Liver (tissue), 9 donors: ENCODE data around the gene ERN1. TPM values are rescaled to one million over a fixed set of nuclear protein-coding genes. Genes with fewer than 3 reads are reported as not detected.
A peak's percentile ranks its signal among the peaks of the same experiment; 100 is the strongest.

Experiments used
- DNase-seq: peaks from one replicate; pipeline ENCODE4 v3.0.0-alpha.2; 2017; ENCODE audit warnings: low spot score
- H3K27ac ChIP-seq, 2 donors: one replicate each; pipeline ENCODE4 v1.7.0; 2013; ENCODE audit warnings: inconsistent platforms in 2 of 2, low read length in 2 of 2, control low read depth in 1 of 2, low read depth in 1 of 2, mild to moderate bottlenecking in 1 of 2
- H3K27me3 ChIP-seq, 4 donors: one replicate each; pipeline versions ENCODE4 v1.6.1 to v1.7.0; 2013; ENCODE audit warnings: low read length in 3 of 4, inconsistent platforms in 1 of 4, mild to moderate bottlenecking in 1 of 4, moderate library complexity in 1 of 4; ENCODE audit not compliant: control insufficient read depth in 4 of 4, insufficient read depth in 4 of 4
- H3K36me3 ChIP-seq, 4 donors: one replicate each; pipeline versions ENCODE4 v1.6.1 to v1.7.0; 2013; ENCODE audit warnings: low read length in 3 of 4, mild to moderate bottlenecking in 3 of 4, low read depth in 1 of 4, moderate library complexity in 1 of 4; ENCODE audit not compliant: control insufficient read depth in 4 of 4, insufficient read depth in 3 of 4
- H3K4me1 ChIP-seq, 4 donors: one replicate each; pipeline versions ENCODE4 v1.6.1 to v1.7.0; 2013; ENCODE audit warnings: low read length in 3 of 4, mild to moderate bottlenecking in 3 of 4, moderate library complexity in 1 of 4; ENCODE audit not compliant: control insufficient read depth in 4 of 4, insufficient read depth in 4 of 4
- H3K4me3 ChIP-seq, 3 donors: one replicate each; pipeline versions ENCODE4 v1.6.1 to v1.7.0; 2013; ENCODE audit warnings: low read length in 3 of 3, control low read depth in 1 of 3, low read depth in 1 of 3, mild to moderate bottlenecking in 1 of 3
- H3K9ac ChIP-seq, 2 donors: one replicate each; pipeline ENCODE4 v1.7.0; 2013; ENCODE audit warnings: low read length in 2 of 2, mild to moderate bottlenecking in 2 of 2, moderate library complexity in 2 of 2, control low read depth in 1 of 2, low read depth in 1 of 2
- H3K9me3 ChIP-seq, 4 donors: one replicate each; pipeline versions ENCODE4 v1.6.1 to v1.7.0; 2013; ENCODE audit warnings: low read length in 3 of 4; ENCODE audit not compliant: control insufficient read depth in 4 of 4
- EGR1 ChIP-seq, 2 donors: IDR thresholded peaks; 2 replicates each; pipeline ENCODE4 v1.6.1; 2016 to 2018; ENCODE audit warnings: antibody characterized with exemption in 2 of 2, low read depth in 2 of 2
- FOXA1 ChIP-seq: IDR thresholded peaks from 2 replicates; pipeline ENCODE4 v1.6.1; 2016; ENCODE audit warnings: antibody characterized with exemption
- FOXA2 ChIP-seq: IDR thresholded peaks from 2 replicates; pipeline ENCODE4 v1.6.1; 2016; ENCODE audit warnings: antibody characterized with exemption
- GABPA ChIP-seq, 2 donors: IDR thresholded peaks in 1 of 2; conservative IDR thresholded peaks in 1 of 2; 2 replicates each; pipeline ENCODE4 v1.6.1; 2016; ENCODE audit warnings: antibody characterized with exemption in 2 of 2, mild to moderate bottlenecking in 1 of 2, moderate library complexity in 1 of 2
- HNF4A ChIP-seq, 2 donors: conservative IDR thresholded peaks; 2 replicates each; pipeline ENCODE4 v1.6.1; 2016; ENCODE audit warnings: antibody characterized with exemption in 2 of 2, mild to moderate bottlenecking in 2 of 2
- HNF4G ChIP-seq: IDR thresholded peaks from 2 replicates; pipeline ENCODE4 v1.6.1; 2016; ENCODE audit warnings: antibody characterized with exemption
- JUND ChIP-seq, 2 donors: IDR thresholded peaks; 2 replicates each; pipeline ENCODE4 v1.6.1; 2016; ENCODE audit warnings: antibody characterized with exemption in 2 of 2
- NR2F2 ChIP-seq: IDR thresholded peaks from 2 replicates; pipeline ENCODE4 v1.6.1; 2016; ENCODE audit warnings: antibody characterized with exemption
- RAD21 ChIP-seq, 2 donors: IDR thresholded peaks; 2 replicates each; pipeline ENCODE4 v1.6.1; 2016; ENCODE audit warnings: antibody characterized with exemption in 2 of 2, mild to moderate bottlenecking in 2 of 2
- RXRA ChIP-seq, 2 donors: IDR thresholded peaks; 2 replicates each; pipeline ENCODE4 v1.6.1; 2017 to 2018; ENCODE audit warnings: antibody characterized with exemption in 2 of 2, mild to moderate bottlenecking in 1 of 2
- SP1 ChIP-seq: IDR thresholded peaks from 2 replicates; pipeline ENCODE4 v1.6.1; 2018; ENCODE audit warnings: antibody characterized with exemption, mild to moderate bottlenecking
- TAF1 ChIP-seq: conservative IDR thresholded peaks from 2 replicates; pipeline ENCODE4 v1.6.1; 2016; ENCODE audit warnings: antibody characterized with exemption, mild to moderate bottlenecking
- YY1 ChIP-seq: IDR thresholded peaks from 2 replicates; pipeline ENCODE4 v1.6.1; 2016; ENCODE audit warnings: antibody characterized with exemption, mild to moderate bottlenecking
- WGBS: extraction: QIAGEN DNeasy Blood & Tissue Kit; methylation state at CpG from one replicate; pipeline ENCODE4 v1.1.7; 2013; 5-methylcytosine and 5-hydroxymethylcytosine counted together
- polyA plus RNA-seq, 2 donors: library from polyadenylated mRNA; stranded (reverse) in 1 of 2; unstranded in 1 of 2; fragments of 200-250 nt in 1 of 2; fragments of >200 nt in 1 of 2; fragmentation: Nextera tagmentation in 1 of 2; extraction: Ambion mirVana in 1 of 2; gene quantifications; one replicate each; pipeline versions ENCODE4 v1.2.1 to v1.2.3, GENCODE V29; 2013 to 2015
- total RNA-seq, 2 donors: library from RNA; depleted of rRNA; stranded (reverse); fragments of >200 nt; gene quantifications; one replicate each; pipeline ENCODE4 v1.2.3, GENCODE V29; 2014
- TF ChIP-seq, protein P1 (sequence below): IDR thresholded peaks from 2 replicates; pipeline ENCODE4 v1.6.1; 2016; ENCODE audit warnings: antibody characterized with exemption
- TF ChIP-seq, protein P2 (sequence below): IDR thresholded peaks from 2 replicates; pipeline ENCODE4 v1.6.1; 2016; ENCODE audit warnings: antibody characterized with exemption, mild to moderate bottlenecking
- TF ChIP-seq, protein P3 (sequence below): IDR thresholded peaks from 2 replicates; pipeline ENCODE4 v1.6.1; 2016; ENCODE audit warnings: antibody characterized with exemption
- TF ChIP-seq, protein P4 (sequence below): fragments of 150-350 bp; IDR thresholded peaks from 2 replicates; pipeline ENCODE4 v1.5.1; 2017; ENCODE audit warnings: improper control_type of control experiment, low read depth, low read length; ENCODE audit not compliant: missing input control
- TF ChIP-seq, protein P5 (sequence below): IDR thresholded peaks from 2 replicates; pipeline ENCODE4 v1.6.1; 2016; ENCODE audit warnings: antibody characterized with exemption
- donor health status: healthy.
- donor health status: healthy.
- donor health status: healthy.
- donor health status: healthy.
- donor health status: healthy.

The ERN1 gene
- total and polyA plus RNA-seq, 4 donors, result 6.3 to 35.1 (median 14.9) TPM

DNA sequence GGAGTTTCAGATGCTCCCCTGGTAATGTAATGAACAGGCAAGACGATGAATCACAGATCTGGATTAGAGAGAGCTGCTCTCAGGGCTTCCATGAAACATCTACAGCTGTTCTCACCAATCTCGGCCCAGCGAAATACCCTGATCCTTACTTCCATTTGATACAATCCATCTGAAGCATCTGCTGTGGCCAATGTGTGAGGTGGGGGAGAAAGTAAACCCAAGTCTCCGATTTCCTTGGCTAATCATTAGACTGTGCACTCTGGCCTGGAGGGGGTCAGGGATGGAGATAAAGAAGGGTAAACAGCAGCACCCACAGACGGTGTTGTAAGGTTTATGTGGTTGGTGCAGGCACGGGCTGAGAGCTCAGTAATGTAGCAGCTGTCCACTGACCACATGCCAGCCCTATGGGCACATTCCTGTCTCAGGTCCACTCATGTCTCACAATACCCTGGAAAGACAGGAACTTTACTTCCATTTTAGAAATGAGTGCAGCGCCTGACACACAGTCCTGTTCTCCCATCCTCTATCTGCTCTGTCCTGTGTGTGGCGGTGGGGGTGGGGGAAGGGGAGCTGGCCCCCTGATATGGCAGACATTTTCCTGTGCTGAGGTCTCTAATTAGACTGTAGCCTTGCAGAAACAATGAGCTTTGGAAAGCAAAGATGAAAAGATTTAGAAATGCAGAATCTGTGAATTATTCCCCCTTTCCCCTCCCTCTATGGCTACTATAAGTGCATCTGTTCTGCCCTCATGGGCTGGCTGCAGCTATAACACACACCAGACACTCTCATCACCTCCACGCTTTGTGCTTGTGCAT is 48.3 kb upstream of the ERN1 start:
- Histone ChIP-seq H3K27me3 (no peaks in the 10 kb centered on the region), H3K4me1 (peaks cover 13 to 69% (median 51%) of the 10 kb centered on the region in 4 donors), H3K4me3 (no peak overlapping the region), H3K9ac (no peak overlapping the region), H3K9me3 (no peaks in the 10 kb centered on the region), H3K36me3 (peaks cover 0 to 4% (median 0%) of the 10 kb centered on the region in 4 donors), H3K27ac (peak overlapping the region; percentile 38 to 62)
- 47% methylated on average over 9 of the region's 9 CpGs for WGBS
- DNase-seq, result no peak
- peak in 1 of 2 donors; percentile 52 for TF ChIP-seq EGR1 (IDR thresholded peaks at IDR 0.05; ENCODE audit: low read depth in 2 of 2)
- peak; percentile 96 to 97 for TF ChIP-seq RXRA (IDR thresholded peaks at IDR 0.05)
- TF ChIP-seq TAF1, result no peak
- TF ChIP-seq, protein P1, sequence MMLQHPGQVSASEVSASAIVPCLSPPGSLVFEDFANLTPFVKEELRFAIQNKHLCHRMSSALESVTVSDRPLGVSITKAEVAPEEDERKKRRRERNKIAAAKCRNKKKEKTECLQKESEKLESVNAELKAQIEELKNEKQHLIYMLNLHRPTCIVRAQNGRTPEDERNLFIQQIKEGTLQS, result no peak
- peak; percentile 91 for TF ChIP-seq SP1
- peak; percentile 95 for TF ChIP-seq FOXA1
- TF ChIP-seq, protein P2, sequence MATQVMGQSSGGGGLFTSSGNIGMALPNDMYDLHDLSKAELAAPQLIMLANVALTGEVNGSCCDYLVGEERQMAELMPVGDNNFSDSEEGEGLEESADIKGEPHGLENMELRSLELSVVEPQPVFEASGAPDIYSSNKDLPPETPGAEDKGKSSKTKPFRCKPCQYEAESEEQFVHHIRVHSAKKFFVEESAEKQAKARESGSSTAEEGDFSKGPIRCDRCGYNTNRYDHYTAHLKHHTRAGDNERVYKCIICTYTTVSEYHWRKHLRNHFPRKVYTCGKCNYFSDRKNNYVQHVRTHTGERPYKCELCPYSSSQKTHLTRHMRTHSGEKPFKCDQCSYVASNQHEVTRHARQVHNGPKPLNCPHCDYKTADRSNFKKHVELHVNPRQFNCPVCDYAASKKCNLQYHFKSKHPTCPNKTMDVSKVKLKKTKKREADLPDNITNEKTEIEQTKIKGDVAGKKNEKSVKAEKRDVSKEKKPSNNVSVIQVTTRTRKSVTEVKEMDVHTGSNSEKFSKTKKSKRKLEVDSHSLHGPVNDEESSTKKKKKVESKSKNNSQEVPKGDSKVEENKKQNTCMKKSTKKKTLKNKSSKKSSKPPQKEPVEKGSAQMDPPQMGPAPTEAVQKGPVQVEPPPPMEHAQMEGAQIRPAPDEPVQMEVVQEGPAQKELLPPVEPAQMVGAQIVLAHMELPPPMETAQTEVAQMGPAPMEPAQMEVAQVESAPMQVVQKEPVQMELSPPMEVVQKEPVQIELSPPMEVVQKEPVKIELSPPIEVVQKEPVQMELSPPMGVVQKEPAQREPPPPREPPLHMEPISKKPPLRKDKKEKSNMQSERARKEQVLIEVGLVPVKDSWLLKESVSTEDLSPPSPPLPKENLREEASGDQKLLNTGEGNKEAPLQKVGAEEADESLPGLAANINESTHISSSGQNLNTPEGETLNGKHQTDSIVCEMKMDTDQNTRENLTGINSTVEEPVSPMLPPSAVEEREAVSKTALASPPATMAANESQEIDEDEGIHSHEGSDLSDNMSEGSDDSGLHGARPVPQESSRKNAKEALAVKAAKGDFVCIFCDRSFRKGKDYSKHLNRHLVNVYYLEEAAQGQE, result peak; percentile 70
- TF ChIP-seq HNF4G, result peak; percentile 78
- peak; percentile 91 to 94 for TF ChIP-seq HNF4A (conservative IDR thresholded peaks at IDR 0.05)
- TF ChIP-seq, protein P3, sequence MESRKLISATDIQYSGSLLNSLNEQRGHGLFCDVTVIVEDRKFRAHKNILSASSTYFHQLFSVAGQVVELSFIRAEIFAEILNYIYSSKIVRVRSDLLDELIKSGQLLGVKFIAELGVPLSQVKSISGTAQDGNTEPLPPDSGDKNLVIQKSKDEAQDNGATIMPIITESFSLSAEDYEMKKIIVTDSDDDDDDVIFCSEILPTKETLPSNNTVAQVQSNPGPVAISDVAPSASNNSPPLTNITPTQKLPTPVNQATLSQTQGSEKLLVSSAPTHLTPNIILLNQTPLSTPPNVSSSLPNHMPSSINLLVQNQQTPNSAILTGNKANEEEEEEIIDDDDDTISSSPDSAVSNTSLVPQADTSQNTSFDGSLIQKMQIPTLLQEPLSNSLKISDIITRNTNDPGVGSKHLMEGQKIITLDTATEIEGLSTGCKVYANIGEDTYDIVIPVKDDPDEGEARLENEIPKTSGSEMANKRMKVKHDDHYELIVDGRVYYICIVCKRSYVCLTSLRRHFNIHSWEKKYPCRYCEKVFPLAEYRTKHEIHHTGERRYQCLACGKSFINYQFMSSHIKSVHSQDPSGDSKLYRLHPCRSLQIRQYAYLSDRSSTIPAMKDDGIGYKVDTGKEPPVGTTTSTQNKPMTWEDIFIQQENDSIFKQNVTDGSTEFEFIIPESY, result peak; percentile 86
- TF ChIP-seq FOXA2, result peak; percentile 94
- TF ChIP-seq JUND (IDR thresholded peaks at IDR 0.05), result peak; percentile 76 to 82
- TF ChIP-seq NR2F2, result peak; percentile 75
- TF ChIP-seq RAD21 (IDR thresholded peaks at IDR 0.05), result peak; percentile 64 to 70
- peak; percentile 79 for TF ChIP-seq YY1
- TF ChIP-seq, protein P4, sequence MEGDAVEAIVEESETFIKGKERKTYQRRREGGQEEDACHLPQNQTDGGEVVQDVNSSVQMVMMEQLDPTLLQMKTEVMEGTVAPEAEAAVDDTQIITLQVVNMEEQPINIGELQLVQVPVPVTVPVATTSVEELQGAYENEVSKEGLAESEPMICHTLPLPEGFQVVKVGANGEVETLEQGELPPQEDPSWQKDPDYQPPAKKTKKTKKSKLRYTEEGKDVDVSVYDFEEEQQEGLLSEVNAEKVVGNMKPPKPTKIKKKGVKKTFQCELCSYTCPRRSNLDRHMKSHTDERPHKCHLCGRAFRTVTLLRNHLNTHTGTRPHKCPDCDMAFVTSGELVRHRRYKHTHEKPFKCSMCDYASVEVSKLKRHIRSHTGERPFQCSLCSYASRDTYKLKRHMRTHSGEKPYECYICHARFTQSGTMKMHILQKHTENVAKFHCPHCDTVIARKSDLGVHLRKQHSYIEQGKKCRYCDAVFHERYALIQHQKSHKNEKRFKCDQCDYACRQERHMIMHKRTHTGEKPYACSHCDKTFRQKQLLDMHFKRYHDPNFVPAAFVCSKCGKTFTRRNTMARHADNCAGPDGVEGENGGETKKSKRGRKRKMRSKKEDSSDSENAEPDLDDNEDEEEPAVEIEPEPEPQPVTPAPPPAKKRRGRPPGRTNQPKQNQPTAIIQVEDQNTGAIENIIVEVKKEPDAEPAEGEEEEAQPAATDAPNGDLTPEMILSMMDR, result no peak
- TF ChIP-seq GABPA (IDR thresholded peaks at IDR 0.05 in 1 of 2, conservative IDR thresholded peaks at IDR 0.05 in 1 of 2), result peak in 1 of 2 donors; percentile 43
- TF ChIP-seq, protein P5, sequence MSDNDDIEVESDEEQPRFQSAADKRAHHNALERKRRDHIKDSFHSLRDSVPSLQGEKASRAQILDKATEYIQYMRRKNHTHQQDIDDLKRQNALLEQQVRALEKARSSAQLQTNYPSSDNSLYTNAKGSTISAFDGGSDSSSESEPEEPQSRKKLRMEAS, result peak; percentile 80
